GM18870 (cell line): ENCODE results near the gene ARL15.

Source experiments
- ATAC-seq: cut with Tn5 transposase; IDR thresholded peaks from one replicate; pipeline ENCODE4 v1.9.1; 2021; ENCODE audit warnings: moderate library complexity; ENCODE audit not compliant: unreplicated experiment

The ARL15 gene

DNA sequence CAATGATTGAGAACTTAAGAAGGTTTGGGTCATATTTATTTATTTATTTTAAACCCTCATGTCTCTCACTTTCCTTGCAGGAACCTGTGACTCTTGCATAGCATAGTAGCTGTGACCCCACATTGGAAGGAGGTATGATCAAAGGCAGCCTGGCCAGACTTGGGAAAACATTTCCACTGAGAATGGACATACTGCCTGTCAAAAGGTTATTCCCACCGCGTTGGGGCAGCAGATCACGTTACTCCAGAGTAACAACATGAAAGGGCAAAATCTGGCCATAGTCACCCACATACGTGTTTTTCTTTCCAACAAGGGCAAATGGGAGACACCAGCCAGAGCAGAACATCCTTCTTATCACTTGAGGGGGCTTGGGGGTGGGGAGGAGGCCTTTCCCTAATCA, 95.7 kb downstream of the ARL15 start:
- ATAC-seq, result no peak

- no peak for ATAC-seq
Observed at GRCh38 chr5:54212331-54212730, 98.0 kb downstream of the ARL15 start.

DNA sequence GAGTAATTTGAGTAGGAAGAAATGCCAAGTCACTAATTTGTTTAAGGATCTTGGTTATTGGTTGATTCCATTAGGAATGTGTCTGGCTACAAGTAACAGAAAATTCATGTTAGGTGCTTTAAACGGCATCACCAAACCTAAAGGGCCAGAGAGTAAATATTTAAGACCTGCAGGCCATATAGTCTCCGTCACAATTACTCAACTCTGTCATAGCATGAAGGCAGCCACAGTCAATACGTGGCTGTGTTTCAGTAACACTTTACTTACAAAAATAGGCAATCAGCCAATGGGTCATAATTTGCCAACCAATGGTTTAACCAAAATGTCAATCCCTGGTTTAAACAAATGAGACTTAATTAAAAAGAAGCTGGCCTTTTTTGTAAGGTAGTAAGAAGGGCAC, 98.5 kb downstream of the ARL15 start:
- no peak for ATAC-seq

- ATAC-seq, result no peak
Observed at GRCh38 chr5:54207566-54207965, 102.8 kb downstream of the ARL15 start.

DNA sequence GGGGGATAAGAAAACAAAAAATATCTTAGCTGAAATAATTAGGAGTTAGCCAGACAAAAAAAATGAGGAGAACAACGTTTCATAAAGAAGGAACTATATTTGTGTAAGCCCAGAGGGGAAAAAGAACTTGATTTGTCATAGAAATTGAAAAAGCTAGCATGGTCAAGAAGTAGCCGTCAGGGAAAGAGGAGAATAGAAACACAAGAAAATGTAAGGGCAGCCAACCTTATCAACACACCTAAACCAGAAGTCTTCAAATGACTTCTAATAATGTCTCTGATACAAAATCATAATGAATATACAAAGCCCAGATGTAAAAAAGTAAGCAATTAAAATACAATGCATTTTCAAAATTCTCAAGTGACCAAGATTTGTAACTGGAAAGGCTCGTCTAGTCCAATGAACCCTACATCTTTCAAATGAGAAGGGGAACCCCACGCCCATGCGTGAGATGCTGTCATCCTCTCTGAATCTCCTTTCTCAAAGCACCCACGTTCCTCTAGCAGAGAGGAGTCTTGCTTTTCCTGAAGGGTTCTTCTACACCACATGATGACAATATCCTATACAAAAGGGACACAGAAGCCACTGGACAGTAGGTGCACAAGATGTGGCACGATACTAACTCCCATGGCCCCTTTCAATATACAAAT, 103.7 kb downstream of the ARL15 start:
- ATAC-seq, result no peak

GRCh38 chr5:54205918-54206317, 104.5 kb downstream of the ARL15 start:
- no peak for ATAC-seq

DNA sequence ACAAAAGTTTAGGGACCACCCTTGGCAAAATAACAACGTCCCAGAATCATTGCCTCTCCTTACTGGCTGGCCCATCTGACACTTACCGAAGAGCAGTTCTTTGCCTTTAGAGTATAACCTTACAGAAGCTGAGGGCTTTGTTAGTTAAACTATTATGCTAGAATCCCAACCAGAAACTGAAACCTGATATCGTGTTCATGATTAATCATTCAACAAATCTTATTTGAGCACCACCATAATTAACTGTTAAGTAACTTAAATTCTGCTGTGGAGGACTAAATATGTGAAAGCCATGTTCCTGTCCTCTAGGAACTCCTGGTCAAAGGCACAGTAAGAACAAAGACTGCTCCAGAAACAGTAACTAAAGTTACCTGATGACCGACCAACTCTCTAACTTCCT, 104.9 kb downstream of the ARL15 start:
- ATAC-seq, result no peak

DNA sequence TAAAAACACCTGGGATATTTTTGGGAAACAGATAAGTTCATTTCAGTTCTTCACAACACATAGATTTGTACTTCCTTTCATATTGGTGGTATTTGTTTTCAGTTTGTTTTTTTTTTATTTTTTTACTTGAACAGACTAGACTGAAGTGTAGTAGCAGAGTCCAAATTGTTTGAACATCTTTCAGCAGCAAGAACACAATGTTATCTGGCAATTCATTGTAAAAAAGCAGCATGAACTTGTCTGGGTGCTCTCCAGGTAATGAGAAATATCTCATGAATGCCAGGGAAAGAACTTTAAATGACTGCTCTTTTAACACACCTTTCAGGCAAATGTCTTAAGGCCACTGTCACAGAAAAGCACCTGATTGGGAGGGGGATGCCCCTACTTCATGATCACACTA, 113.4 kb downstream of the ARL15 start:
- ATAC-seq, result no peak

DNA sequence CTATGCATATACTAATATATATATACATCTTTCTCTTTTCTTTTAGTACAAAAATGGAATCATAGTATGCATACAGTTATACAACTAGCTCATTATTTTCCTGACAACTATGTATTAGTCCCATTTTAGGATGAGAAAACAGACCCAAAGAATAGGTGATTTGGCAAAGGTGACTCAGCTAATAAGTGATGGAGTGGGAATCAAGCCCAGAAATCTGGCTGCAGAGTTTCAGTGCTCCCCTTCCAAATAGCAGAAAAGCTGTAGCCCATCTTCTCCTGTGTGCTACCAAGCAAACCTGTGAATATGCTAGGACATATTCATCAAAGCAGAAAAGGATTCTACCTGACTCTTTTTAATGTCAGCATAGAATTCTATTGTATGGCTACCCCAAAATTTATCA, 114.7 kb downstream of the ARL15 start:
- no peak for ATAC-seq

DNA sequence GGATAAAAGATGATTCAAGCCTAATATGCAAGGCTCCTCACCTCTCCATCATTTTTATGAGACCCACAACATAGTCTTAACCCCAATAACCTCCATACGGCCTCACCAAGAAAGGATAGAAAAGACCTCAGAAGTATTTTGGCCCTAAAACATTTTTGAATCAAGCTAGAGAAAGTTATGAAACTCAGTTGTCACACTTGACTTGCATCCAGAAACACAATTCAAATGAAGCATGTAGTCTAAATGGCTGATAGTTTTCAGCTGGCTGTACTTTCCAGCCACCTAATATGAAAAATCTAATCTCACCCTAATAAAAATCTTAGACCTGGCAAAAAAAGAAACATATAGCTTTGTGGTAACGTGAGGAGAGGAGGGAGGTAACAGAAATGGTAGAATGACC, 116.1 kb downstream of the ARL15 start:
- ATAC-seq, result no peak

DNA sequence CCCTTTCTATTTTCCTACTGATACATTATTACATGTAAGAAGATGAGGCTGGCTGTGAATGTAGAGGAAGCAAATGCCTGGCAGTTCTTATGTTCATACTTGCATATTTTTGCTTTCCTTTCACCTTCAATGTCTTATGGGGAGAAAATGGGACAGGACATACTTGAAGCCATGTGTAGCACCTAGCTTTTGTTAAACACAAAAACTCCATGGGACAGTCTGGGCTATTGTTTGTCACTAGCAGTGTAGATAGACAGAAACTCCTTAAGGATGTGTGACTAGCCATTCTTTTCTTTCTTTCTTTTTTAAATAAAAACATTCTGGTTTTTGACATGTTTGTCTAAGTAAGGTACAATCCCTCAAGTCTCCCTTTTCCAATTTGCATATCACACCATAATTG, 122.7 kb downstream of the ARL15 start:
- ATAC-seq, result no peak

DNA sequence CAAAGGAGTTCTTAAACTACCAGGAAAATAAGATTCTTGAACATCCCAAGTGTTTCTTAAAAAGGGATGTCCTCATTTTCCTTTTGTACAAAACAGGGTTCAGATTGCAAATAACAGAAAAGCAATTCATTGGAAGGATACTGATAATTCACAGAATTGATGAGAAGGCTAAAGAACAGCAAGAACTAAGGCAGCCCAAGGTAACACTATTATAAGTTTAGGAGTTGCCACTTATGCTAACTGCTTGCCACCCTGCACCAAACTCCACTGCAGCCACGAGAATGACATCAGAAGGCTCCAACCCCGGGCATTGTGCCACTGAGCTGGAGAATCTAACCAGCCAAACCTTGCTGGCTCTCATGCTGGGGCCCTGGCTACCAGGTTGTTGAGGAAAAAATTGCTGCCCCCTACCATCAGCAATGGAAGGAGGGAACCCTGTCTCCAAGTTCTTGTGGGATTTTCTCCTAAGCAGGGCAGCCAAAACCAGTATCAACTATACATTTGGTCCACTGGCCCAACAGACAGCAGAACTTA, 123.4 kb downstream of the ARL15 start:
- no peak for ATAC-seq

- ATAC-seq, result no peak
Observed at GRCh38 chr5:54186108-54186507, 124.3 kb downstream of the ARL15 start.

- ATAC-seq, result no peak
Observed at GRCh38 chr5:54184806-54185205, 125.6 kb downstream of the ARL15 start.

DNA sequence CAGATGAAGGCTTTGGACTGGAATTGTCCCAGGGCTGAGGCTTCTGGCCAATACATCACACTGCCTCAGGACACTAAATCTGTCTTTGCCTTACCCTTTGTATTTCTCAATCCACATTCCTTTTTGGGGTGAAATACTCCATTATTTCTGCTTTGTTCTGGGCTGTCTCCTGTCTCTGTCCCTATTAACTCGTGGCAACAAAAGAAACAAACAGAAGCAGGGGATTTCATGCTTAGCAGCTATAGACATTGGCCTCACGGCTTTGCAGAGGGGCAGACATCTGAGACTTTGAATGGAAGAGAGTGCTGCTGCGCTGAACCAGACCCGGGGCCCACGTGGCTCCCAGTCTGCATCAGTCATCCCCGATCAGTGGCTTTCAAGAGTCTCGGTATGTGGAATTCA, 129.7 kb downstream of the ARL15 start:
- no peak for ATAC-seq

- no peak for ATAC-seq
Observed at GRCh38 chr5:54178991-54179390, 131.4 kb downstream of the ARL15 start.

DNA sequence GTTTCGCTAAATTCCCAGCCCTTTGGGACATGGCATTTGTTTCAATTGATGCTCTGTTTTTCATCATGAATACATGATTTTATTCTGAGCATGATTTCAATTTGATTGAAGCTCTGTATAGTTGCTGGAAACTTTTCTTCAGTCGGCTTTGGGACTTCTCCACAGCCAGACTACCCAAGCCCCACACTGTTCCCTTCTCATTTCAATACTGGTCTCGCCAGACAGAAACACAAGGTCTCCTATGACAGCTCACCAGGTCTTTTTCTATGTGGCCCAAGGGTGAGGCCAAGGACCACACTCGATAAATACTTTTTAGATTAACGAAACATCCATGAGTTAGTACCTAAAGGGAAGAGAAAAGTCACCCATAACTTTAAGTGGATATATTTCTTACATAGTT, 132.2 kb downstream of the ARL15 start:
- no peak for ATAC-seq

GRCh38 chr5:54177058-54177457, 133.3 kb downstream of the ARL15 start:
- ATAC-seq, result no peak

DNA sequence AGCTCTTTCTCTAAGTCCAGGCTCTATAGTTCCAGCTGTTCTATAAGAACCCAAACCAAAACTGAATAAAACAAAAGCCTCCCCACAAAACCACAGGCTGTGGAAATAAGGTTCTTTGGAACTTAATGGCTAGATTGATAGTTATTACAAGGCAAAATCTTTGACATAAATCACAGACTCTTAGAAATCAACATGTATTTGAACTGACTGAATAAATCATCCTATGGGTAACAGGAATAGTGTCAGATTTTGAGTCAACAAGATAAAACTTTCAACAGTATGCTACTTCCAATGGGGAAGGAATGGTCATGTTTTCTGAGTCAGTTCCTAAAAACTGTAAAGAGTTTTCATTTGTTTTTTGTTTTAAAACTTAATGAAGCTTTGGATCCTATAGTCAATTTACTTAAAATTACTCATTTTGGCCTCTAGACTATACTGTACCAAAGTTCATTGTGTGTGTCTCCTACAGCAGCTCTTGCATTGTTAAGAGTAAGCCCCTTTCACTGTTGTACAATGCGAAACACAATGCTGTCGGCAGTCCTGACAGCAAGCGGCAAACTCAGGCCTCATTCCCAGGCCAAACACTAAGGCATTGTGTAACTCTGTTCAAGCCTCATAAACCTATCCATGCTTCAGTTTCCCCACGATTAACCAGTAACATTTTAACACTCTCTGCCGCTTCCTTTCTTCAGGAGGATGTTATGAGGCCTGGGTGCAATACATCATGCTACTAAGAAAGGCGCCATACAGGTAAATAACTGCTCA, 134.1 kb downstream of the ARL15 start:
- ATAC-seq, result no peak

DNA sequence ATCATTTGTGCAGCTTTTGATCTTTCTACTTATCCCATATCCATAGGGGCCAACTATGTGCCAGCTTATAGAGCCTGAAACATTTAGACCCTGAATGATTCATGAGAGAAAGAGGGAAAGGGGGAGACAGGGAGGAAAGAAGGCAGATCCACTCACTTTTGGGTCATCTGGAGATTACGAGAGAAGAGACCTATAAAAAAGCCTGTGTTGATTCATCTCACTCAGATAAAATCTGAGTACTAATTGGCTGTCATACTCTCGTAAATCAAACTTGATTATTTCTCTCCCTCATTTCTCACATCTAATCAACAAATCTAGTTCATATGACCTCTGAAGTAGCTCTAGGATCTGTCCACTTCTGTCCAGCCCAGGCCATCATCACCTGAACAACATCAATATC, 137.1 kb downstream of the ARL15 start:
- ATAC-seq, result no peak

DNA sequence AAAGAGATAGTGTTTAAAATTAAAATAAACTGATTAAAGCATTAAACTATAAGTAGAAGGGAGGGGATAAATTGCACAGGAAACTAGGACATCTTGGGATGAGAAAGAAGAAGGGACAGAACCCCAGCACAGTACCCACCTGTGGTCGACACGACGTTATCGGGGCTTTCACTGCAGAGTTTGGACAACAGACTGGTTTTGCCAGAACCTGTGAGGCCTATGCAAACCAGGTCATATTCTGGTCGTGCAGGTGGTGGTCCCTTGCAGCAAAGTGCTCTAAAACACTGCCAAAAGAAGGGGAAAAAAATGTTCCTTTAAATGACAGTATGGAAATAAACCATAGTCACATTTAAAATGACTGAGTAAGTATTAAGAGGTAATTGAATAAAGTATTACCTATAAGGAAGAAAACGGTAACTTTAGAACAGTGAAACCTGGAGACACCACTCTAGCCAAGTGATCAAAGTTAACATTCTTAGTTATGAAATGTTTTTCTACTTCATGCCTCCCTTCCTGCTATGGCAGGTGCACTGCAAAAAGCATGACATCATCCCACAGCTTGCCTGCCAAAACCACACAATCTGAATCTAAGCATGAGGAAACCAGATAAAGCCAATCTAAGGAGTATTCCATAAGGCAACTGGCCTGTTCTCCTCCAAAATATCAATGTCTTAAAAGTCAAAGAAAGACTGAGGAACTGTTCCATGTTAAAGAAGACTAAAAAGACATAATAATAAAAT, 138.6 kb downstream of the ARL15 start:
- no peak for ATAC-seq

DNA sequence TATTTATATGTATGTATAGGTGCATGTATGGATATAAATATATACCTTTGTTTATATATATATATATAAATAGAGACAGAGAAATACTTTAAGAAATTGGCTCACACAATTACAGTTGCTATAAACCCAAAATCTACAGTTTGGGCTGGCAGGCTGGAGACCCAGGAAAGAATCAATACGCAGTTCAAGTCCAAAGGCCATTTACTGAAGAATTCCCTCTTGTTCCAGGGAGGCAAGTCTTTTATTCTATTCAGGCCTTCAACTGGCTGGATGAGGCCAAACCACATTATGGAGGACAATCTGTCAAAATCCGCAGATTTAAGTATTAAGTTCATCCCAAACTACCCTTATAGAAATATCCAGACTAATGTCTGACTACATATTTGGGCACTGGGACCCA, 144.7 kb downstream of the ARL15 start:
- ATAC-seq, result no peak
